Activated naive CD8-positive, alpha-beta T cell treated with anti-CD3 and anti-CD28 coated beads, Interleukin-2, amount 50 U/mL, for 24 hours (primary cell): Measurements from ENCODE around the gene SLITRK3.
A peak's percentile ranks its signal among the peaks of the same experiment; 100 is the strongest.

Source experiments
- ATAC-seq: fragments of 150-1000 bp; cut with Tn5 transposase; one replicate; pipeline ENCODE4 v1.10.0; 2021
- DNase-seq: peaks from one replicate; pipeline ENCODE4 v3.0.0; 2021
- H3K27ac Mint-ChIP-seq: one replicate; pipeline ENCODE4 v1.8.0; 2021; ENCODE audit warnings: mild to moderate bottlenecking, mixed read lengths
- H3K27me3 Mint-ChIP-seq: one replicate; pipeline ENCODE4 v1.8.0; 2021; ENCODE audit warnings: mixed read lengths
- H3K36me3 Mint-ChIP-seq: one replicate; pipeline ENCODE4 v1.8.0; 2021; ENCODE audit warnings: low read depth, mixed read lengths
- H3K4me1 Mint-ChIP-seq: one replicate; pipeline ENCODE4 v1.8.0; 2021; ENCODE audit warnings: mixed read lengths
- H3K4me3 Mint-ChIP-seq: one replicate; pipeline ENCODE4 v1.8.0; 2021; ENCODE audit warnings: mild to moderate bottlenecking, moderate library complexity, mixed read lengths
- H3K9me3 Mint-ChIP-seq: one replicate; pipeline ENCODE4 v1.8.0; 2021; ENCODE audit warnings: mixed read lengths

SLITRK3 gene

DNA sequence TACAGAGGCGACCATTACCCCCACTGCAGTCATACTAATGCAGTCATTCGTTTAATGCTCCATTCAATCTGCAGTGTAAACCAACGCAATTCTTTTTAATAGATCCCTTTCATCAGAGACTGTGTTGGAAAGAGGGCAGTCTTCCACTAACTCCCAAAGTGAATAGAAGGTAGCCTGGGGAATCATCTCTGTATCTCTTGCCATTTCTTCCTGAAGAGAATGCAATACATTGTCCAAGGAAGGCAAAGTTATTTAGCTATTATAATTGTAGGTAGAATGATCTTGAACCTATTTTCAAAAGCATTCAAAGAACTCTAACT, 1.3 kb upstream of the SLITRK3 start:
- no peaks in the 10 kb centered on the region for H3K36me3 Mint-ChIP-seq
- peaks cover 15% of the 10 kb centered on the region for H3K4me1 Mint-ChIP-seq
- H3K27ac Mint-ChIP-seq = no peak overlapping the region
- ATAC-seq (no peak), DNase-seq (no peak)
- peaks cover 56% of the 10 kb centered on the region for H3K27me3 Mint-ChIP-seq
- no peak overlapping the region for H3K4me3 Mint-ChIP-seq
- H3K9me3 Mint-ChIP-seq = no peaks in the 10 kb centered on the region

DNA sequence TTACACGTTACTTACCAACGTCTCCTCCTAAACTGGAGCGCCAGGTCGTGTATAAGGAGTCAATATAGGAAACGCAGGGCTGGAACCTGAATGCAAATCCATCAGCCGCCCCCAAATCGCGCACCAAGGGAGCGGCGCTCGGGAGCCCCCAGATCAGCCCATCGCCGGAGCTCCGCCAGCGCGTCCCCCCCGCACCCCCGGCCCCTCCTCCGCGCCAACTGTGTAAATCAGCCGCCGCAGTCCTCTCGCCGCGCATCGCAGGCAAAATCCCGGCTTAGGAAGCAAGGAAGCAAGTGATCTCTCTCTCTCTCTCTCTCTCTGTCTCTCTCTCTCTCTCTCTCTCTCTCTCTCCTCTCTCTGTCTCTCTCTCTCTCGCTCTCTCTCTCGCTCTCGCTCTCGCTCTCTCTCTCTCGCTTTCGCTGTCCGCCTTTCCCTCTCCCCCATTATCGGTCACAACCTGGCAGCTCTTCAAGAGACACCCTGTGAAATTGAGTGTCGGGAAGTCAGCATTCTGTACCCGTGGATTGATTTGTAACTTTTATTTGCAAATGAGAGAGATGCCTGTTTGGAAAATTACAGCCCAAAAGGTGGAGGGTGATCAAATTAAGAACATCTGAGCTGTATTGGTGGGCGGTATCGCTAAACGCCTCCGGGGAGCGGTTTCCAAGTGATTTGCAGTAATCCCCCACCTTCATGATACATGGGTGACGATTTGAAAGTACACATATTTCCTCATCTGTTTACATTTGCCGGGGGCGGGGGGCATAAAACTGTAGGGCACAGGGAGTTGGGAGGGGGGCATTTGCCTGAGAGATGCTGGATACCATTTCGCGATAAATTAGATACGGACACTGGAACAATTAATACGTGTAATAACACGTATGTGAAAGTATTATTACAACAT, 645 bp upstream of the SLITRK3 start:
- no peak for DNase-seq

DNA sequence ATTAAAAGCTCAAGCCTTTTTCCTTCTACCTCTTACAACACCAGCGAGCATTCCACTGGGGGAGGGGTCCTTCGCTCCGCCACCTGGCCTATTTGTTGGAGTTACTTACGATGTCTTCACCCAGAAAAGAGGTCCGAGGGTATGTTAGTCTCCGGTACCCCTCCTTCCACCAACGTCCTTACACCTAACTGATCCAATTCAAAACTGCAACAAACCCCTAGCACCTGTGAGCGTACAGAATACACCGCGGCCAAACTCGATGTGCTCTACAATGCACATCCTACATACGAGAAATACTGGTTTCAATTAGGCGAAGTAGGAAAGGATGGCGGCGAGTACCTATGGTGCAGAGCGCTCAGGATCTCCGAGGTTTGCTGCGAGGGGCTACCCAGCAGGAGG, 944 bp downstream of the SLITRK3 start:
- Mint-ChIP-seq H3K9me3 (no peaks in the 10 kb centered on the region), H3K27ac (no peak overlapping the region), H3K4me3 (no peak overlapping the region), H3K27me3 (peaks cover 59% of the 10 kb centered on the region), H3K4me1 (peaks cover 15% of the 10 kb centered on the region), H3K36me3 (no peaks in the 10 kb centered on the region)
- ATAC-seq = no peak
- no peak for DNase-seq

More for the DNA sequence above, 645 bp upstream of the SLITRK3 start:
- Mint-ChIP-seq H3K27ac (no peak overlapping the region), H3K9me3 (no peaks in the 10 kb centered on the region), H3K4me3 (peak overlapping the region; percentile 53), H3K27me3 (peaks cover 56% of the 10 kb centered on the region), H3K4me1 (peaks cover 15% of the 10 kb centered on the region), H3K36me3 (no peaks in the 10 kb centered on the region)
- ATAC-seq = no peak

DNA sequence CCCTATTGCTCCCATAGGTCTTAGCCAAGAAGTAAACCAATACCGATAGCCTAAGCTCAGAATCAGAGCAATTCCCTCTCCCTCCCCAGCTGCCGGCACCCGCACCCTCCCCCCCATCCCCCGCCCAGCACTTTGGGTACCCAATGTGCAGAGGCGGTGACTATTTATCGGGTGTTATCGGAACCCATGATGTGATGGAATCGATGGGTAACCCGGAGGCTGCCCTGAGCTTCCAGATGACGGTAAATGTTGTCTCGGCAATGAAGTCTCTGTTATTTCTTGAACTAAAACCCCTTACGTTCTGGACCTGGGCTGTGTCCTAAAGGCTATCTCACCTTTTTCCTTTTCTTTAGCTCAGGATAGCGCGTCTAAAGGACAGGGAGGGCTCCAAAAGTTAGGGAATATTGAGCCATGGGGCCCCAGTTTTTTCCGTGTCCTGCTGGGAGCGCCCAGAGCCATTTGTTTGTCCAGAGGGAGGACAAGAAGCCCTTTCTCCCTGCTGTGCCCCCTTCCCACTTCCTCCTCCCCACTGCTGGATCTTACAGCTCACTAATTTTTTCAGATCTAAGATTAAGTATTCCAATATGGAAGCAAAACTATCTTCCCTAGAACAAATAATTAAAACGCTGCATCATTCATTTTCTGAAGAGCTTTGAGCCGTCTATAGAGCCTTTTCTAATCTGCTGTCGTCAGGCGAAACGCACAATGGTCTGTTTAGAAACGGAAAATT, 1.5 kb downstream of the SLITRK3 start:
- Mint-ChIP-seq H3K36me3 (no peaks in the 10 kb centered on the region), H3K27me3 (peaks cover 59% of the 10 kb centered on the region), H3K9me3 (no peaks in the 10 kb centered on the region), H3K4me3 (no peak overlapping the region), H3K4me1 (peaks cover 15% of the 10 kb centered on the region), H3K27ac (no peak overlapping the region)
- DNase-seq = no peak
- no peak for ATAC-seq

DNA sequence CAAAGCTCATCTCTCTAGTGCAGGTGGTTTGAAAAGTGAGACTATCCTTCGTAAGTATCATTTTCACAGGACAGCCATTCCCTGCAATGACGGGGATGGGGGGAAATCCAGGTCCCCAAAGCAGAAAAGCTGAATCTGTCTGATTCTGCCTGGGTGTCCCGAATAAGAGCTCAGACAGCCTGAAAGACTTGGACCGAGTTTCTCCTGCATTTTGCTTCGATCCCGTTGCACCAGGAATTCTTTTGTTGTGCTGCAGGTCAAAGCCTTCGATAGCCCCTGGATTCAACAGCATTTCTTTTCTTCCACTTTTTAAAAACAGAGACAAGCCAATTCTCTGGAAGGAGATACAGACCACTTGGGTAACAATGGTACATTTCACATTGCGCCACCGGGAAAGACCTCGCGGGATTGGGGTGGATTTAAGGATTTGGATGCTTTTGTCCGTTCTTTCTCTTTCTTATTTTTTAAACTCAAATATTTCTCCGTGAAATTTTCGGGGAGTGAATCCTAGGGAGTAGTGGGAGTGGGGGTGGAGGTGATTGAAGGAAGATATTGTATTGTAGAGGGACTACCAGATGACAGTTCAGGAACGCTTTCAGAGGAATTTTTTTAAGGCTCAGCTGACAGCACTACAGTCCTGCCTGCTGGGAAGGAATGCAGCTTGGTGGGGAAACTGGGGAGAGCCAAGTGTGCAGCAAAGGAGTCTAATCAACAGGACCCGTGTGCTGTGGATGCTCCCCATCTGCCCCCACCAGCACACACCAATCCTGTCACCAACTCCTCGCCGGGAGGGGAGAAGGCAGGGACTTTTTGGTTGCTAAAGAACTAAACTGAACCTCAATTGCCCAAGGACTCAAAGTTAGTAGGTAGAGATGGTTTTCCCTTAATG, 2.6 kb downstream of the SLITRK3 start:
- DNase-seq (no peak), ATAC-seq (no peak)
- no peak overlapping the region for H3K27ac Mint-ChIP-seq
- H3K4me1 Mint-ChIP-seq = peaks cover 15% of the 10 kb centered on the region
- H3K9me3 Mint-ChIP-seq = no peaks in the 10 kb centered on the region
- H3K36me3 Mint-ChIP-seq = no peaks in the 10 kb centered on the region
- no peak overlapping the region for H3K4me3 Mint-ChIP-seq
- peaks cover 56% of the 10 kb centered on the region for H3K27me3 Mint-ChIP-seq

DNA sequence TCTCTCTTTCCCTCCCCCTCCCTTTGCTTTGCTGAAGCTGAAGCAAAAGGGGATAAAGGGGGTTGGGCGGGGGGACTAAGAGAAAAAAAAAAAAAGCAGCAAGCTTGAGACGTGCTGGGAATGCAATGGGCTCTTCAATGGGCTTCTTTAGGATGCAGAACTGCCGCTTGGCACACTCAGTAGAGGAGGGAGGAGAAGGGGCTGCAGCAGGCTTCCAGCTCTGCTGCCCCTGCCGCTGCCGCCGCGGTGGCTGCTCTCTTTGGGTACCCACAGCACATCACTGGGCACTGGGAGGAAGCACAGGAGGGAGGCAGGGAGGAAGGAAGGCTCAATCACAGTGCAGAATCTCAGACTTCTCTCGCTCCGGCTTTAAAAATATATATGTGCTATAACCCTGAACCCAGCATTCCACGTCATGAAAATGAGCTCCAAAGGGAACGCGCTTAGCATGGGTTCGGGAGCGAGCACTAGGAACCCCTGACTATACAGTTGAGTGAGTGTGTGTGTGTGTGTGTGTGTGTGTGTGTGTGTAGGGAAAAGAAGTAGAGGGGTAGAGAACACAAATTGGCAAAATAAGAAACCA, 3.5 kb downstream of the SLITRK3 start:
- Mint-ChIP-seq H3K27ac (no peak overlapping the region), H3K4me3 (no peak overlapping the region), H3K4me1 (peaks cover 15% of the 10 kb centered on the region), H3K9me3 (no peaks in the 10 kb centered on the region), H3K27me3 (peaks cover 52% of the 10 kb centered on the region), H3K36me3 (no peaks in the 10 kb centered on the region)
- DNase-seq = no peak
- no peak for ATAC-seq

DNA sequence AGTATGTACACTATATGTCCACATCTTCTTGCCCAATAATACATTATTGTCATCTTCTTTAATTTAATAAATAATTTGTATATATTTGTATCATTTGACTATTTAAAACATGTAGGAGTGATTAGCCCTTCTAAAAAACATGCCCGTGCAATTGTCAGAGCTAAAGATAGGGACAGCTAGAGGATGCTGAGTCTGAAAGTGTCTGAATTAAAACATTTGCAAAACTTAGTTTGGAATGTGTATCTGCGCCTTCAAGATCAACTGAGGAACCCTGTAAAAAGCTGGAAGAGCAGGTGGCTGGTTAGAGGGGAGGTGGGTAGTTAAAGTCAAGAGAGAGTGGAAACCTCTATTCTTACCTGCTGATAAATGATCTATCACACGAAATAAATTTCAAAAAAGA, 4.7 kb downstream of the SLITRK3 start:
- ATAC-seq = no peak
- Mint-ChIP-seq H3K4me3 (no peak overlapping the region), H3K9me3 (no peaks in the 10 kb centered on the region)

DNA sequence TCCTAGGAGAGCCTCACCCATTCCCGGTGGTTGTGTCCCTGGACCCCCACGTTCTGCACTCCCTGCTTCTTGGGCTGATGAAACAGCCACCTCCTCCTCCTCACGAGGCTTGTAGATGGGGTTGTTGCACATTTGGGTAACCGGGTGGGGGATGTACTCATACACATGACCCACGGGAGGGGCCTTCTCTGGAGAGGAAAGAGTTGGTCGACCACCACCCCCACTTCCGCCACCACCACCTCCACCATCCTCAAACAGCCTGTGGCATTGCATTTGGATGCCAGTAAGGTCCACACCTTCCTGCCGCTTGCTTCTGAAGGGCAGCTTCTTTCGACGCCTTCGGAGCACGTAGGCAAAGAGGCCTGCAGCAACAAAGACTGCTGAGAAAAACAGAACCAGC, 7.7 kb downstream of the SLITRK3 start:
- H3K27me3 Mint-ChIP-seq = peaks cover 18% of the 10 kb centered on the region
- no peaks in the 10 kb centered on the region for H3K36me3 Mint-ChIP-seq
- H3K4me1 Mint-ChIP-seq = no peaks in the 10 kb centered on the region
- no peak overlapping the region for H3K27ac Mint-ChIP-seq
- no peak overlapping the region for H3K4me3 Mint-ChIP-seq
- no peak for ATAC-seq
- no peak for DNase-seq
- no peaks in the 10 kb centered on the region for H3K9me3 Mint-ChIP-seq

More for the DNA sequence above, 4.7 kb downstream of the SLITRK3 start:
- H3K36me3 Mint-ChIP-seq = no peaks in the 10 kb centered on the region
- peaks cover 42% of the 10 kb centered on the region for H3K27me3 Mint-ChIP-seq
- DNase-seq = no peak
- H3K4me1 Mint-ChIP-seq = peaks cover 8% of the 10 kb centered on the region
- H3K27ac Mint-ChIP-seq = no peak overlapping the region

DNA sequence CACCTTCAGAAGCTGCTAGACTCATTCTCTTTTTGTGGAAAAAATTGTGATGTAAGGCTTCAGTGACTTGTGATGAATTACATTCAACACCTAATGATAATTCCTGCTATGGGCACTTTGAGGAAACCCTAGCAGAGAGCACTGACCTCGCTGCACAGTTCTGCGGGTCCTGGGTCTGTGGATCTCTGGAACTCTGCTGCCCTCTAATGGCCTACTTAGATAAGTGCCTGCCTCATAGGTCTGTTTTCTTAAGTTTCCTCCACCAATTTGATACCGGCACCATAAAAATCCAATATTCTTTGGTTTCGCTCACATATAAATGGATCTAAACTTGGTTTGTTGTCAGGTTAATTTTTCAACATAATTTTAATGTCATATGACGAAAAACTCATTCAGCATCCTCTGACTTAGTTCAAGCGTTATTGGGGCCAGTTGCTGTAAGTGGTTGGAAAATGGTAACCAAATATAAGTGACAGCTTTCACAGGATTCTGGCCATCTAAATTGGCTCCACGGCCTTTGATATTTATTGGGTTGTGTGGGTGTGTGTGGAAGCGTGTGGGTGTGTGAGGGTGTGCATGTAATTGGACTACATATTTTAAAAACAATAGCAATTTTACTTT, 10.4 kb downstream of the SLITRK3 start:
- peak; percentile 69 for ATAC-seq
- DNase-seq = peak; percentile 30

DNA sequence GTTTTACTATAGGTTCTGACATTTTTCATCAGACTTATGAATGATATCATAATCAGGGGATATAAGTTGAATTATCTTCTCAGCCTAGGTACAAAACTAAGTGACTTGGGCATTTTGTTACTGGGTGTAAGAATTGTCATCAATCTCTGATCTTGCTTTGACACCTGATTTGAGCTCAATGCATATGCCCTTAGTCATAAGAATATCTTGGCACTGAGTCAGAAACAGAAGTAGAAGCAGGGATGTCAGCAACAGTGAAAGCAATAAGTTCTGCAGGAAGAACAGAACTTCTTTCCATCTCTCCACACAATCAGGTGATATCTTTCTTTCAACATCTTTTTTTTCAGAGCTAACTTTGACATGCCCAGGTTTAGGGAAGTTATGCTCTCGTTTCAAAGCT, 14.6 kb downstream of the SLITRK3 start:
- Mint-ChIP-seq H3K36me3 (no peaks in the 10 kb centered on the region), H3K27me3 (peaks cover 5% of the 10 kb centered on the region), H3K27ac (no peak overlapping the region), H3K4me3 (no peak overlapping the region), H3K9me3 (no peaks in the 10 kb centered on the region), H3K4me1 (no peaks in the 10 kb centered on the region)
- ATAC-seq = no peak
- no peak for DNase-seq

More for the DNA sequence above, 10.4 kb downstream of the SLITRK3 start:
- Mint-ChIP-seq H3K9me3 (no peaks in the 10 kb centered on the region), H3K27ac (no peak overlapping the region), H3K27me3 (peaks cover 6% of the 10 kb centered on the region), H3K36me3 (no peaks in the 10 kb centered on the region), H3K4me3 (no peak overlapping the region), H3K4me1 (no peaks in the 10 kb centered on the region)

DNA sequence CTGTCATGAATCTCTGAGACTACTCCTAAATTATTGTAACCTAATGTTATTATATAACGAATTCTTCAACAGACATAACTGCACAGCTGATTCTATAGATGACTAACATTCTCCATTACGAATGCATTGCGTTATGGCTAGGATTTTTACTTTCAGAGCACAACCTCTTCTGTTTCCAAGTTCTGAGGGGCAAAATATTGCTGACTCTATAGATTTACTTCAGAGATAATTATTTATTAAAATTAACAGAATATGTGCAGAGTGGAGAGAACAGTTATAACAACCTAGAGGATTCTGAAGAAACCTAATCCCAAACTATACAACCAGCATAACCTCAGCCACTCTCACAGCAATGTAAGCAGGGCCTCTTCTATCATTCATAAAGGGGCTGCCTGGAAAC, 25.9 kb downstream of the SLITRK3 start:
- DNase-seq (no peak), ATAC-seq (no peak)
- Mint-ChIP-seq H3K4me1 (no peaks in the 10 kb centered on the region), H3K9me3 (no peaks in the 10 kb centered on the region), H3K27me3 (no peaks in the 10 kb centered on the region), H3K27ac (no peak overlapping the region), H3K4me3 (no peak overlapping the region), H3K36me3 (no peaks in the 10 kb centered on the region)

DNA sequence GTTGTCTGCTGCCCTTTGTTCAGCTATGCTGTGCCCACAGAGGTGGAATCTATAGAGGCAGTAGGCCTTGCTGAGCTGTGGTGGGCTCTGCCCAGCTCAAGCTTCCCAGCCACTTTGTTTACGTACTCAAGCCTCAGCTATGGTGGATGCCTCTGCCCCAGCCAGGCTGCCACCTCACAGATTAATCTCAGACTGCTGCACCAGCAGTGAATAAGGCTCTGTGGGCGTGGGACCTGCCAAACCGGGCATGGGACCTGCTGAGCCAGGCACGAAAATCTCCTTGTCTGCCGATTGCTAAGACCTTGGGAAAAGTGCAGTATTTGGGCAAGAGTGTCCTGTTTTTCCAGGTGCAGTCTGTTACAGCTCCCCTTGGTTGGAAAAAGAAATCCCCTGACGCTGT, 26.8 kb downstream of the SLITRK3 start:
- Mint-ChIP-seq H3K4me1 (no peaks in the 10 kb centered on the region), H3K36me3 (no peaks in the 10 kb centered on the region), H3K9me3 (no peaks in the 10 kb centered on the region), H3K4me3 (no peak overlapping the region), H3K27me3 (no peaks in the 10 kb centered on the region), H3K27ac (no peak overlapping the region)
- DNase-seq (no peak), ATAC-seq (no peak)

DNA sequence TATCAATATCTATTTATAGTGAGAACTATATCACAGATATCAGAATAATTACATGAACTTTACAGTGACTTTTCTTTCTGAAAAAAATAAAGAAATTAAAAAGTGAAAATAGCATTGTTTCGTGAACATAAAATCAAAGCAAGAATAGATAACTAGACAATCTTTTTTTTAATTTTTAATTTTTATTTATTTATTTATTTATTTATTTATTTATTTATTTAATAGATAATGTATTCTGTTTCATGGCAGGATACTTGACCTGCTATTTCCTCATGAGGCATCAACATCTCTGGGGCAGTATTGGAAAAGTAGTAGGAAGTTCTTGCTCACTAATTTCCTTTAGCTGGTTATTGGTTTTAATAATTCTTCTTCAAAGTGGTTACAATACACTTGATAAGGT, 33.3 kb downstream of the SLITRK3 start:
- no peaks in the 10 kb centered on the region for H3K27me3 Mint-ChIP-seq
- no peak for ATAC-seq

More for the DNA sequence above, 33.3 kb downstream of the SLITRK3 start:
- DNase-seq = no peak
- Mint-ChIP-seq H3K9me3 (peaks cover 5% of the 10 kb centered on the region), H3K4me1 (no peaks in the 10 kb centered on the region), H3K36me3 (no peaks in the 10 kb centered on the region), H3K27ac (no peak overlapping the region), H3K4me3 (no peak overlapping the region)
